Panc1 (cell line): ENCODE measurements around the gene SLC35F5. TPM values are rescaled to one million over a fixed set of nuclear protein-coding genes. Genes with fewer than 3 reads are reported as not detected.
"Not testable (repeated sequence)": the region's sequence is repeated elsewhere in the genome, so short reads cannot be mapped to it uniquely, and the experiment has no call there.

Experiments used
- ATAC-seq: fragments of 200-7000 bp; cut with Tn5 transposase; 2 replicates; pipeline ENCODE4 v1.9.1; 2020; ENCODE audit warnings: mild to moderate bottlenecking, moderate library complexity
- BruUV-seq: library from RNA; stranded (reverse); fragments of 400-500 nt; replicated peaks from 2 replicates; lab custom pipeline; 2021; lab: Mats Ljungman, UMichigan
- CTCF ChIA-PET: fragments of 300-600 bp; sonication (Branson Sonifier 250); formaldehyde crosslinking; loops from one replicate; lab custom pipeline; 2022; ENCODE audit warnings: antibody characterized with exemption; lab: Charles Lee
- POLR2A ChIA-PET: fragments of 300-600 bp; sonication (Branson Sonifier 250); formaldehyde crosslinking; loops from one replicate; lab custom pipeline; 2022; ENCODE audit warnings: antibody characterized with exemption; lab: Charles Lee
- DNase-seq: peaks from one replicate; pipeline ENCODE4 v3.0.0-alpha.2; 2010; ENCODE audit warnings: low read depth, low spot score
- H3K27ac ChIP-seq: 2 replicates; pipeline ENCODE4 v1.5.1; 2011; ENCODE audit warnings: mild to moderate bottlenecking, low read length, inconsistent platforms
- H3K27me3 ChIP-seq: fragments of 200-500 bp; sonication (Bioruptor generic); 2 replicates; pipeline ENCODE4 v1.6.0; 2014; ENCODE audit warnings: low read length, inconsistent platforms; ENCODE audit not compliant: control insufficient read depth, insufficient read depth
- H3K36me3 ChIP-seq: fragments of 200-500 bp; sonication (Bioruptor generic); 2 replicates; pipeline ENCODE4 v1.5.1; 2014; ENCODE audit warnings: inconsistent platforms, mild to moderate bottlenecking, low read length, moderate library complexity; ENCODE audit not compliant: control insufficient read depth, insufficient read depth
- H3K4me1 ChIP-seq: 2 replicates; pipeline ENCODE4 v1.5.1; 2011; ENCODE audit warnings: inconsistent platforms, mild to moderate bottlenecking, low read length, moderate library complexity; ENCODE audit not compliant: control insufficient read depth, insufficient read depth
- H3K4me3 ChIP-seq, 2 experiments: 2 replicates each; pipeline ENCODE4 v1.5.1; 2011 to 2012; ENCODE audit warnings: low read depth in 2 of 2, low read length in 2 of 2, mild to moderate bottlenecking in 2 of 2, inconsistent platforms in 1 of 2, moderate library complexity in 1 of 2
- H3K9me3 ChIP-seq: fragments of 200-500 bp; sonication (Bioruptor generic); 2 replicates; pipeline ENCODE4 v1.5.1; 2014; ENCODE audit warnings: low read depth, mild to moderate bottlenecking, inconsistent platforms, low read length, moderate library complexity; ENCODE audit not compliant: control insufficient read depth, insufficient read depth
- SIN3A ChIP-seq: IDR thresholded peaks from 2 replicates; pipeline ENCODE4 v1.6.1; 2012; ENCODE audit warnings: low read depth, mild to moderate bottlenecking, low read length, moderate library complexity, borderline replicate concordance; ENCODE audit not compliant: insufficient read depth
- TCF7L2 ChIP-seq: IDR thresholded peaks from 2 replicates; pipeline ENCODE4 v1.6.1; 2011; ENCODE audit warnings: mild to moderate bottlenecking, low read depth, low read length, inconsistent platforms
- in situ Hi-C: cut with HindIII; loops from 2 replicates; pipeline ENCODE4 v1.10.0; 2016; ENCODE audit warnings: low sequenced_read_pairs, low pct_unique_long_range_greater_than_20kb
- intact Hi-C: fragments of 100-400 bp; cut with micrococcal nuclease; formaldehyde crosslinking; loops from one replicate; pipeline ENCODE4 v1.10.0; 2022; ENCODE audit not compliant: unreplicated experiment
- total RNA-seq: library from RNA; stranded (reverse); gene quantifications from one replicate; pipeline ENCODE4 v1.2.1, GENCODE V29; 2021; ENCODE audit not compliant: unreplicated experiment
- TF ChIP-seq, protein P1 (sequence below): fragments of 450-650 bp; IDR thresholded peaks from 2 replicates; pipeline ENCODE4 v1.5.1; 2017; ENCODE audit warnings: mild to moderate bottlenecking
- TF ChIP-seq, protein P2 (sequence below), 2 experiments: IDR thresholded peaks; 2 replicates each; pipeline ENCODE4 v1.6.1; 2011 to 2012; ENCODE audit warnings: low read depth in 2 of 2, control low read depth in 1 of 2, low read length in 1 of 2, mild to moderate bottlenecking in 1 of 2, moderate library complexity in 1 of 2; ENCODE audit not compliant: insufficient read depth in 1 of 2

The SLC35F5 gene
- total RNA-seq, 1 experiment from 2014 or later = 89.8 TPM

DNA sequence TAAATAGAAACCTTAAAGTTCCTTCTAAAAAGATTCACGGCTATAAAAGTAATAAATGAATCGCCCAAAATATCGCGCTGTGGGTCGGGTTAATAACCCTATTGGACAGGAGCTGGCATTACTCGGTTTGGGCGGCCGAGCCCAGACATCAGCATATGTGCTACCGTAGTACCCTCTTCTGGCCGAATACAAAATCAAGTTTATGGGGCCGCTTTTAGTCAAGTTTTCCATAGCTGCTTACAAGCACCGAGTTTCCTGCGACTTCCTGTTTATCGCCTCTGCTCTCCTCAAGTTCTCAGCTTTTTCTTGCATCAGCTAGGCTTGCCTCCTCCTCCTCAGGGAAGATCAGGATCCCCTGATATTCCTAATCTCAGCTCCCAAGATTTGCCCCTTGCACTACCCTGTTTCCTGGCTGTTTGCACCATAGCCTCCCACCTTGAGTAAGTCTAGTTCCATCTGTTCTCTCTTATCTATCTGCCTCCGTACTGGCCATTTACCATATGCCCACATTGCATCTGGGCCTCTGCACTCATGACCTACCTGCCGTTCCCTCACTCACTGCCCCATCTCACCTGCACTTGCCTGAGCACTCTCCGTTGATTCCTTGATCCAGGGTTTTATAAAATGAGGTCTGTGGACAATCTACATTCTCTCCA, 56.1 kb downstream of the SLC35F5 start:
- intact Hi-C loops (no loop called here), in situ Hi-C loops (no loop called here)
- Histone ChIP-seq H3K9me3 (no peaks in the 10 kb centered on the region), H3K4me3 (peak overlapping the region; percentile 7 to 32; a peak in 3 of 4 replicates), H3K4me1 (no peaks in the 10 kb centered on the region), H3K27ac (peak overlapping the region; percentile 60; the same call in 1 of the 2 replicates), H3K36me3 (no peaks in the 10 kb centered on the region), H3K27me3 (no peaks in the 10 kb centered on the region)
- POLR2A ChIA-PET = no interaction called here
- CTCF ChIA-PET = interaction anchor here (0.5 to 0.7 kb wide), 5 partner anchors 12 to 467 kb away, joined by 3 to 9 read pairs (median 3); no protein-coding TSS in a partner anchor
- DNase-seq = peak; percentile 41
- ATAC-seq = peak; percentile 95
- no TSS peak for BruUV-seq
- TF ChIP-seq SIN3A = no peak
- TF ChIP-seq, protein P1, sequence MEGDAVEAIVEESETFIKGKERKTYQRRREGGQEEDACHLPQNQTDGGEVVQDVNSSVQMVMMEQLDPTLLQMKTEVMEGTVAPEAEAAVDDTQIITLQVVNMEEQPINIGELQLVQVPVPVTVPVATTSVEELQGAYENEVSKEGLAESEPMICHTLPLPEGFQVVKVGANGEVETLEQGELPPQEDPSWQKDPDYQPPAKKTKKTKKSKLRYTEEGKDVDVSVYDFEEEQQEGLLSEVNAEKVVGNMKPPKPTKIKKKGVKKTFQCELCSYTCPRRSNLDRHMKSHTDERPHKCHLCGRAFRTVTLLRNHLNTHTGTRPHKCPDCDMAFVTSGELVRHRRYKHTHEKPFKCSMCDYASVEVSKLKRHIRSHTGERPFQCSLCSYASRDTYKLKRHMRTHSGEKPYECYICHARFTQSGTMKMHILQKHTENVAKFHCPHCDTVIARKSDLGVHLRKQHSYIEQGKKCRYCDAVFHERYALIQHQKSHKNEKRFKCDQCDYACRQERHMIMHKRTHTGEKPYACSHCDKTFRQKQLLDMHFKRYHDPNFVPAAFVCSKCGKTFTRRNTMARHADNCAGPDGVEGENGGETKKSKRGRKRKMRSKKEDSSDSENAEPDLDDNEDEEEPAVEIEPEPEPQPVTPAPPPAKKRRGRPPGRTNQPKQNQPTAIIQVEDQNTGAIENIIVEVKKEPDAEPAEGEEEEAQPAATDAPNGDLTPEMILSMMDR = peak; percentile 67
- TF ChIP-seq, protein P2, sequence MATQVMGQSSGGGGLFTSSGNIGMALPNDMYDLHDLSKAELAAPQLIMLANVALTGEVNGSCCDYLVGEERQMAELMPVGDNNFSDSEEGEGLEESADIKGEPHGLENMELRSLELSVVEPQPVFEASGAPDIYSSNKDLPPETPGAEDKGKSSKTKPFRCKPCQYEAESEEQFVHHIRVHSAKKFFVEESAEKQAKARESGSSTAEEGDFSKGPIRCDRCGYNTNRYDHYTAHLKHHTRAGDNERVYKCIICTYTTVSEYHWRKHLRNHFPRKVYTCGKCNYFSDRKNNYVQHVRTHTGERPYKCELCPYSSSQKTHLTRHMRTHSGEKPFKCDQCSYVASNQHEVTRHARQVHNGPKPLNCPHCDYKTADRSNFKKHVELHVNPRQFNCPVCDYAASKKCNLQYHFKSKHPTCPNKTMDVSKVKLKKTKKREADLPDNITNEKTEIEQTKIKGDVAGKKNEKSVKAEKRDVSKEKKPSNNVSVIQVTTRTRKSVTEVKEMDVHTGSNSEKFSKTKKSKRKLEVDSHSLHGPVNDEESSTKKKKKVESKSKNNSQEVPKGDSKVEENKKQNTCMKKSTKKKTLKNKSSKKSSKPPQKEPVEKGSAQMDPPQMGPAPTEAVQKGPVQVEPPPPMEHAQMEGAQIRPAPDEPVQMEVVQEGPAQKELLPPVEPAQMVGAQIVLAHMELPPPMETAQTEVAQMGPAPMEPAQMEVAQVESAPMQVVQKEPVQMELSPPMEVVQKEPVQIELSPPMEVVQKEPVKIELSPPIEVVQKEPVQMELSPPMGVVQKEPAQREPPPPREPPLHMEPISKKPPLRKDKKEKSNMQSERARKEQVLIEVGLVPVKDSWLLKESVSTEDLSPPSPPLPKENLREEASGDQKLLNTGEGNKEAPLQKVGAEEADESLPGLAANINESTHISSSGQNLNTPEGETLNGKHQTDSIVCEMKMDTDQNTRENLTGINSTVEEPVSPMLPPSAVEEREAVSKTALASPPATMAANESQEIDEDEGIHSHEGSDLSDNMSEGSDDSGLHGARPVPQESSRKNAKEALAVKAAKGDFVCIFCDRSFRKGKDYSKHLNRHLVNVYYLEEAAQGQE (IDR thresholded peaks at IDR 0.05; ENCODE audit: insufficient read depth in 1 of 2, low read depth in 2 of 2, low read length in 1 of 2) = no peak

DNA sequence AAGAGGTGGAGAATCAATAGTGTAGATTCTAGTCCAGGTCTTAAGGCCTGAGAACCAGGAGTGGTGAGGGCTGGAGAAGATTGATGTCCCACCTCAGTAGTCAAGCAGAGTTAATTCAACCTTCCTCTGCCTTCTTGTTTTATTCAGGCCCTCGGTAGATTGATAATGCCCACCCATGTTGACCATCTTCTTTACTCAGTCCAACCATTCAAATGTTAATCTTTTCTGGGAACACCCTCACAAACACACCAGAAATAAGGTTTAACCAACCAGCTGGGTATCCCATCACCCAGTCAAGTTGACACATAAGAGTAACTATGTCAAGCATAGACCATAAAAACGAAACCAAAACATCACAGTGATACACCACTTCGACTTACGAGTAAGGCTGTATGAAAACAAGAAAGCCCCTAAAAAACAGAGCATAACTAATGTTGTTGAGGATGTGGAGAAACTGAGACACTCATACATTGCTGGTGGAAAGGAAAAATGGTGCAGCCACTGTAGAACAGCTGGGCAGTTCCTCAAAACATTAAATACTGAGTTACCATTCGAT, 57.5 kb downstream of the SLC35F5 start:
- in situ Hi-C loops (no loop called here), intact Hi-C loops (no loop called here)
- no peaks in the 10 kb centered on the region for H3K4me1 ChIP-seq
- CTCF ChIA-PET = no interaction called here
- BruUV-seq = no TSS peak
- POLR2A ChIA-PET = no interaction called here
- DNase-seq (no peak), ATAC-seq (no peak)
- no peak overlapping the region; the same call in 1 of the 2 replicates for H3K27ac ChIP-seq
- TF ChIP-seq SIN3A = no peak
- TF ChIP-seq, protein P2 (IDR thresholded peaks at IDR 0.05; ENCODE audit: insufficient read depth in 1 of 2, low read depth in 2 of 2, low read length in 1 of 2) = no peak
- no peak for TF ChIP-seq TCF7L2
- H3K4me3 ChIP-seq = no peak overlapping the region
- H3K36me3 ChIP-seq = no peaks in the 10 kb centered on the region
- no peaks in the 10 kb centered on the region for H3K27me3 ChIP-seq
- H3K9me3 ChIP-seq = no peaks in the 10 kb centered on the region

DNA sequence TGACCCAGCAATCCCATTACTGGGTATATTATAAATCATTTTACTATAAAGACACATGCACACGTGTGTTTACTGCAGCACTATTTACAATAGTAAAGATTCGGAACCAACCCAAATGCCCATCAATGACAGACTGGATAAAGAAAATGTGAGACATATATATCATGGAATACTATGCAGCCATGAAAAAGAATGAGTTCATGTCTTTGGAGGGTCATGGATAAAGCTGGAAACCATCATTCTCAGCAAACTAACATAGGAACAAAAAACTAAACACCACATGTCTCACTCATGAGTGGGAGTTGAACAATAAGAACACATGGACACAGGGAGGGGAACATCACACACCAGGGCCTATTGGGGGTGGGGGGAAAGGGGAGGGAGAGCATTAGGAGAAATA, 58.2 kb downstream of the SLC35F5 start:
- DNase-seq, H3K4me1 ChIP-seq, H3K27me3 ChIP-seq, intact Hi-C loops, H3K36me3 ChIP-seq, H3K27ac ChIP-seq, ATAC-seq, H3K4me3 ChIP-seq, H3K9me3 ChIP-seq, CTCF ChIA-PET, BruUV-seq, in situ Hi-C loops: not testable (repeated sequence)
- POLR2A ChIA-PET = interaction anchor here (0.5 kb wide), 1 partner anchor 153 kb away, joined by 4 read pairs; no protein-coding TSS in a partner anchor
